GM18861 (cell line): ENCODE results near the gene SPOCD1.

Source experiments
- ATAC-seq: cut with Tn5 transposase; IDR thresholded peaks from one replicate; pipeline ENCODE4 v1.9.1; 2021; ENCODE audit not compliant: unreplicated experiment

Gene SPOCD1

DNA sequence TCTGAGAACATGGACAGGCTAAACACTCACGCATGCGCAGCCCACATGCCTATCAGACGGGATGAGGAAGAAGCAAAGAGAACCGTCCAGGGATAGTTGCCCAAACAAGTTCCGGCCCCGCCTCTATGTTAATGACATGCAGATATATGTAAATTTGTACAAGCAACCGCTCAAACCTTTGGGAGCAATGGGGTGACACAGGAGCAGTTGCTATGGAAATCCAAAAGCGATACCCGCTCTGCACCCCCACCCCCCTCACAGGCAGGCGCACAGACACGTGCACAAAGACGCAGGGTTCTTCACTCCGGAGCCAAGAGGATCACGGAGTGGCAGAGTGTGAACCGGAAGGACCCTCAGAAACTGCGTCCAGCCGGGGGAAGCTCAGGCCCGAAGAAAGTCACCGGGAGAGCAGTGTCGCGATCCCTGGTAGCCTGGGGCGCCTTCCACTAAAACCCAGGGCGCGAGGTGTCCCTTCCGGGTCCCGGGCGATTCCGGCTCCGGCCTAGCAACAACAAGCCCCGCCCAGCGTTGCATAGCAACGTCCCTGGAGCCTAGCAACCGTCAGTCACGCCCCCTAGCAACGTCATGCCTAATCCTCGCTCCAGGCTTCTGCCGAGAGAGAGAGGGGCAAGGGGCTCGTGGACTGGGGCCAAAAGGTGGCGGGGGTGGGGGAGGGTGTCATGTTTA, 27.5 kb downstream of the SPOCD1 start:
- no peak for ATAC-seq

DNA sequence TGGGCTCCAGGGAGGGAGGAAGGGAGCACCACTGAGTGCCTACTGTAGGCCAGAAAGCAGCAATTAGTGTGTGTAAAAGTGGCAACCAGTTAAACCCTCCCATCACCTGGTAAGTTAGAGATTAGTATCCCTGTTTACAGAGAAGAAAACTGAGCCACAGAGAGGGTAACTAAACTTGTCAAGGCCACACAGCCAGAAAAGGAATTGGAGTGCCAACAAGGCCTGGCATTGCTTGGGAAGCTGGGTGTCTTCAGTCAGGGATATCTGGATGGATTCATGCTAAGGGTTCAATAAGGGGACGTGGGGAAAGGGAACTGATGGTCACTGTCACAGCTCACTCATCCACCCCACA, 28.1 kb downstream of the SPOCD1 start:
- ATAC-seq = no peak

DNA sequence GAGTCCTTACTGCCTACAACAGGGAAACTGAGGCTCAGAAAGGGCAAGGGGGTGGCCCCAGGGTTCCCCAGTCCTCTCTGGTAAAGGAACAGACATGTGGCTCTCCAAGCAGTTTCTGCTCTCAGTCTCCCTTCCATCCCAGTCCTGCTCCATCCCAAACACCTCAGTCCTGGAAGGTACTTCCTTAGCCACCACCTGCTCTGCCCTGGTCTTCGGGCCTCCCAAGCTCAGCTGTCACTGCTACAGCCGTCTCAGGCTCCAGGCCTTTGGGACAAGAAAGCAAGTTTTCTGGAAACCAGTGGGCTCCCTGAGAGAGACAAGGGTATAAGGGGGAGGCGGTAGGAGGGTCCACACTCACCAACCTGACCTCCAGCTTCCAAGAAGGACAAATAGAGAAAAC, 28.6 kb downstream of the SPOCD1 start:
- ATAC-seq = no peak

DNA sequence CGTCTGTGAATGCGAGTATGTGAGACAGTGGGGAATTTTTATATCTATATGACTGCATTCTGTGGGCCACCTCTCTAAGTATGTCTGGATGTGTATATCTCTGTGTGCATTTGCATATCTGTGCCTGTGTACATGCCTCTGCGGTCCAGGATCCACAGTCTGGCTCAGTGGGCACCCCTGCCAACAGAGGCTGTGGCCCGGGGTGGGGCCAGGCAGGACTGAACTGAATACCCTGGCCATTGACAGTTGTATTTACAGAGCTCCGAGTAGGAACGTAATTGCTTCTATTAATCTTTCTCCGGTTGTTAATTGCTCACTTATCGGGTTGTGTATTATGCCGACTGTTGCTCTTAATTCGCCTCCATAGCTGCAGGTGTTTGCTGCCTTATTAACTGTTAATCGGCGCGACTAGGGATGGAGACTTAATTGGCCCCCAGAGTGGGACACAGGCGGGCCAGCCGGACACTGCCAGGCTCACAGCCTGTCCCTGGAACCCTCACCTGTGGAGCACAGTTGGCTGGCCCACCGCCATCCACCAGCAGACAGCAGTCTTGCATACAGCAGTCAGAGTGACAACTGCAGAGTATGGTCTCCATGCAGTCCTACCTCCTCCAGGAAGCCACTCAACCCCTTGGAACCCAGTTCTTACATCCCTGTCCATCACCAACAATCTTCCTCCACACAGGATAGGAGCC, 29.3 kb downstream of the SPOCD1 start:
- ATAC-seq = no peak

DNA sequence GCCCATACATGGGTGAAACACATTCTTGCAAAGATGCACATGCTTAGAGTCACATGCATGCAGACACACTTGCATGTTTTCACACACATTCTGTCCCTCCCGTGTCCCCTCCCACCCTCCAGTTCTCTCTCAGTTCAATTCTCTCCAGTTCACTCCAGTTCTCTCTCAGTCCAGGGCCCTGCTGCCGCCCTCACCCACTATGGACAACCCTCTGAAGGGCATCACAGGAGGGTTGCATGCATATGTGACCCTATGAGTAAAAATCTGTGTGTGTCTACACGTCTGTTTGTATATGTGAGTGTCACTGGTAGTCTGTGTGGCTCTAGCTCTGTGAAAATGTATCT, 29.9 kb downstream of the SPOCD1 start:
- no peak for ATAC-seq

DNA sequence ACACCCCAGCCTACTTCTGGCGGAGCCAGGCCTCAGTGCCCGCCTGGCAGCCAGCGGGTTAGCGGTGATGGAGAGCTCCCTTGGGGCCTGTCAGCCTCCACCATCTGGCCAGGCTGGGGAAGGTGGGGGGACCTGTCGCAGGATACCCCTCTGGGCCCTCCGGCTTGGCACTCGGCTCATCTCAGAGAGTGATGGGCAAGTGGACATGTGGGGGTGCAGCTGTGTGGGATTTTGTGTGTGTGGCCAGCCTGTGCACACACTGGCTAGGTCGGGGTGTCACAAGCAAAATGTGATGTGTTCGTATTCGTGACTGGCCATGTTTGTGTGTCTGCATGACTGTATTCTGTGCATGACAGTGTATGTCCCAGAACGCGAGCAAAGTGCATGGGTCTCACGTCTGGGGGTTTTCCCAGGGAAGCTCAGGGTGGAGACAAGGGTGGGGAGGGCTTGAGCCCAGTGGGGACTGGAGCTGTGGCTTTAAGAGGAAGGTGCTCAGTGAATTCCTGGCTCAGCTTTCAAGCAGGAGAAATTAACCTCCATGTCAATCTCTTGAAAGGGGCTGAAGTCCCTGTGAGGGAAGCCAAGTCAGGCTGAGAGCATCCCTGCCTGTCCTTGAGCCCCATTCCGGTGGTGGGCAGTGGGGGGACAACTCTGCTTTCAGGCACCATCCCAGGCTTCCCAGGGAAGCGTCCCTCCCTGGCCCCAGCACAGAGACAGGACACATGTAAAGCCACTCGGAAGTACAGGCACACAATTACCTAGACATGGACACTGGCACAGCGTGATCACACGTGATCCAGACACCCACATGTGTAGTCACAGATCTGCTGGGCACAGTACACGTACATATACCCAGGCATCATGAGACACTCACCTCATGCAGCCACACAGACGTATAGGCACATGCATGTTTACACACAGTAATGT, 30.5 kb downstream of the SPOCD1 start:
- ATAC-seq = no peak

DNA sequence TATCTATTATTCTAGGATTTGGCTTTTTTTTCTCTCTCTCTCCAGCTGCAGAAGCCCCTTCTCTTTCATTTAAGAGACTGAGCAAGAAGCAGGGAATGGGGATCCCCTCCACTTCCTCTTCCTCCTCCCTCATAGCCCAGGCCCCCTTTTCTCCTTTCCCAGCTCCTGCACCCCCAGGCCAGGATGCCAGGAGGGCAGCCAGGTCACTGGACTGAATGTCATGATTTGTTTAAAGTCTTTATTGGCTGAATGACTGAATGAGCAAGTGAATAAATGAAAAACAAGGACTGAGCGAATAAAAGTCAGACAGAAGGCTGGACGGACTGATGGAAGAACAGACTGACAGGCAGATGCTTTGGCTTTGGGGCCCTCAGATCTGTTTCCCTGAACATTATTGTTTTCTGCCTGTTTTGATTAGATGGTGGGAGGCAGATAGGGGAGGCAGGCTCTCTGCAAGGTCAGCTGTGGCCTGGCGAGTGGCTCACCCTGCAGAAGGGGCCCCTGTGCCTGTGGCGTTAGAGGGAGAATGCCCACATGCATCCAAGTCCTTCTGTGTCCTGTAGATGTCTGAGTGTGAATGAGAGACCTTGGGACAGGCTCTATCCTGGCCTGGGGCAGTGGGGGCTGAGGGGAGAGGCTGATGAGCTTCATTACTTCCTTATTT, 31.3 kb downstream of the SPOCD1 start:
- ATAC-seq = no peak

DNA sequence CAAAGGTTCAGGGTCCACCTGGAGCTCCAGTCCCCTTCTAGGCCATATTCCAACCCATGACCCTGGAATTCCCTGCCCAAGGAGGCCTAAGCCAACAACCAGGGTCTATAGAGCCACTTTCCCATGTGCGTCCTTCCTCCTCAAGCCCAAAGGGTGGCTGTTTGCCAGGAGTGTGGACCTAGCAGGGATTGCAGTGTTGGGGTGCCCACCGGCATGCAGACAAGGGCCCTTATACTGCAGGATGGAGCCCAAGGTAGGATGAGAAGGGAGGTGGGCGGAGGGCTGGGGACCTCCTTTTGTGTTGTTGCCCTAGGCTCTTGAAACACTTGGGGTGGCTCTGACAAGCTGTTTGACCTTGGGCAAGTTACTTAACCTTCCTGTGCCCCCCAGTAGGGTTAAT, 32.0 kb downstream of the SPOCD1 start:
- no peak for ATAC-seq

DNA sequence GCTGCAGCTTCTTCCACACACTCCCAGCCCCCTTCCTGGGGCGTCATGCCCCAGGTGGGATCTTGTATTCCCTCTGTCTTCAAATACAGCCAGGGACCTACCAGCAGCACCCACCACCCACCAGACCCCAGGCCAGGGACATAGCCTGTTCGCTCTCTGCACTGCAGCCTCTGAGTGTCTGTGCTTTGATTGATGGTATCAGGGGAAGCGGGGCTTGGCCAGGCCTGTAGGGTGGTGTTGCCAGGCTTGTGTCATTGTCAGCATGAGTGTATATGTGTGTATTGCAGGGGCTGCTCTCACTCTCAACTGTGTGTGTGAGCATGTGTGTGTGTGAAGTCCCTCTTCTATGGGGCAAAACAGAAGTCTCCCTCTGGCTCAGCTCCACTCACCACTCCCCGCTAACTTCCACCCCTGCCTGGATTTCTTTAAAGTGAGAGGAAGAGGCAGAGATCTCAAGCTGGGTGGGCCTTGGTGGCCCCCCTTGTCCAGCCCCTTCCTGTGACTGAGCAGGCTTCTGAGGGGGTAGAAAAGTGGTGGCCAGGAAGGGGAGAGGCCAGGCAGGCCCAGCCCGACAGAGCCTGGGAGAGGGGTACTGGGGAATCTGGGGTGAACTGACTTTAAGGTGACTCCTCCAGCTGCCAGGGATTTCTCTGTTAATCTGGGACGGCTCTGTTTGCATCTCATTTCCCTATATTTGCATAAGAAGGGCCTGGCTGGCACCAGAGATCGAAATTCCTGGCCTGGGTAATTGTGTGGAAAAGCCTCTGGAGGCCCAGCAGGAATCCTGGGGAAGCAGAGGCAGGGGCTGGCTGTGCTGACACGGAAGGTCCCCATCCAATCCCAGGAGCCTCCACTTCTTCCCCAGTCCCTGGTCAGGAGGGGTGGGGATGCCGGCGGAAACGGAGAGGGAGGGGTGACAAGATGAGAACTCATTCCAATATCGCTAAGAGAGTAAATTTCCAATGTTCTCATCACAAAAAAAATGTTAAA, 33.1 kb downstream of the SPOCD1 start:
- ATAC-seq = no peak

DNA sequence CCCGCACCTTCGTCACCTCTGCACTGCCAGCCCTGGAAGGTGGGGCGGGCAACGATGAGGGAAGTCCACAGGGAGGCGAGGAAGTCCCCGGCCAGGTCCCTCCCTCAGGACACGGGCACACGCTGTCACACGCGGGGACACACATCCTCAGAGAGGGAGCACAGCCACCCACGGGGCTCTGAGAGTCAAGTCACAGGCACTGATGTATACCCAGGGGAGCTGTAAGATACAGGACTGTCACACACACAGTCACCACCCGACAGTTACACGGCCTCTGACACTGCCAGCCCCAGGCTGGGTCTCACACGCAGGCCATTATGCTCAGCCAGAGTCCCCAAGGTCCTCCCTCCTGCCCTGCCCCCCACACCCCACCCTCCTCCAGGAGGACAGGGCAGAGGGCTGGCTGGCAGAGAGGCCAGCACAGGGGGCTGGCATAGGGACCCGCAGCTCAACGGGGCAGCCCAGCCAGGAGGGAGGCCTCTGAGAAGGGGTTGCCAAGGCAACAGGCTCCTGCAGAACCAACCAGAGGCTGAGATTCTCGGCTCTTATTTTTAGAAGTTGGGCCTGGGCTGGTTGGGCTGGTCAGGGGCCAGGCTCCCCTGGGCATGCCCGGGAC, 34.0 kb downstream of the SPOCD1 start:
- ATAC-seq = no peak

DNA sequence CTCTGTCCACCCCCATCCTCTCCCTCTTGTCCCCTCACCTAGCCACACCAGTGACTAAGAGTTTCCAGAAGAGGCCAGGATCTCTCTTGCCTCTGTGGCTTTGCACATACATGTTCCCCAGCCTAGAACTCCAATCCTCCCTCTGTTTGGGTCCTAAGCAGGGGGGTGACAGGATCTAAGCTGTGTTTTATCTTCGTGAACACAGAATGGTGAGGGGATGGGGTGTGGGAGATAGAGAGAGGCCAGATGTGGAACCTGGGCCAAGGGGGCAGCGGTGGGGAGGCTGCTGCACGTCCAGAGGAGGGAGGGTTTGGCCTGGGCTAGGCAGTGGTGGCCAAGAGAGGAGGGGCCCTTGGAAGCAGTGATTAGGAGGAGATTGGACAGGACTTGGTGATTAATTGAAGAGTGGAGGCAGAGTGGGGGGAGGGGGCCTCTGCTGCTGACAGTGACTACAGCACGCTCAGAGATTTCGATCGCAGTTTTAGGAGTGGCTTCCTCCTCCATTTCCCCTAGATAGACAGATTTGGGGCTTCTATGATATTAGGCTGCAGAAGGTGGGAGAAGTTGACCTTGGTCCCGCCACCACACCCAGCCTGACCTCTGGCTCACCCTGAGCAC, 34.6 kb downstream of the SPOCD1 start:
- ATAC-seq = no peak

DNA sequence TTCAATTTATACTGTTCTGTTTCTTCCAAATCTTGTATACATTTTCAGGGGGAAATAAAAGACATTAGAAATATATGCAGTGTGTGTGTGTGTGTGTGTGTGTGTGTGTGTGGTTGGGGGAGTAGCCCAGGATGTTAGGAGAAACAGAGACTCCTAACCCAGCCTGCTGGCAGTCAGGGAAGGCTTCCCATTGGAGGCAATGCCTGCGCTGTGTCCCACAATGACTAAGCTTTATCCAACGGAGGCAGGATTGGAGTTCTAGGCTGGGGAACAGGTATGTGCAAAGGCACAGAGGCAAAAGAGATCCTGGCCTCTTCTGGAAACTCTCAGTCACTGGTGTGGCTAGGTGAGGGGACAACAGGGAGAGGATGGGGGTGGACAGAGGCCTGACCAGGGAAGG, 35.2 kb downstream of the SPOCD1 start:
- no peak for ATAC-seq

DNA sequence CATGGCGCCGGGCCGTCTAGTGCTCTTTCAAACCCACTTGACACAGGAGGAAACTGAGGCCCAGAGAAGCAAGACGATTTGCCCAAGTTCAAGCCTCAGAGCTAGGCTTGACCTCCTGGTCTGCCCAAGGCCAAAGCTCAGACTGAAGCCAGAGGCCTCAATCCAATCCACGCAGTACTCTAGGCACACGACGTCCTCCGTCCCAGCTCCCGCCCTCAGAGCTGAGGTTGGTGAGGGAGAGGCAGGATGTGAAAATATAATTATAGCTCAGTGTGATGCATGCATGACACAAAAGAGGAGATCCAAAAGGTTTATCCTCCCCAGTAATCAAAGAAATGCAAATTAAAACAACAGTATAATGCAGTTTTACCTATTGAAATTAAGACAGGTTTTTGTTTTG, 36.1 kb downstream of the SPOCD1 start:
- ATAC-seq = no peak

DNA sequence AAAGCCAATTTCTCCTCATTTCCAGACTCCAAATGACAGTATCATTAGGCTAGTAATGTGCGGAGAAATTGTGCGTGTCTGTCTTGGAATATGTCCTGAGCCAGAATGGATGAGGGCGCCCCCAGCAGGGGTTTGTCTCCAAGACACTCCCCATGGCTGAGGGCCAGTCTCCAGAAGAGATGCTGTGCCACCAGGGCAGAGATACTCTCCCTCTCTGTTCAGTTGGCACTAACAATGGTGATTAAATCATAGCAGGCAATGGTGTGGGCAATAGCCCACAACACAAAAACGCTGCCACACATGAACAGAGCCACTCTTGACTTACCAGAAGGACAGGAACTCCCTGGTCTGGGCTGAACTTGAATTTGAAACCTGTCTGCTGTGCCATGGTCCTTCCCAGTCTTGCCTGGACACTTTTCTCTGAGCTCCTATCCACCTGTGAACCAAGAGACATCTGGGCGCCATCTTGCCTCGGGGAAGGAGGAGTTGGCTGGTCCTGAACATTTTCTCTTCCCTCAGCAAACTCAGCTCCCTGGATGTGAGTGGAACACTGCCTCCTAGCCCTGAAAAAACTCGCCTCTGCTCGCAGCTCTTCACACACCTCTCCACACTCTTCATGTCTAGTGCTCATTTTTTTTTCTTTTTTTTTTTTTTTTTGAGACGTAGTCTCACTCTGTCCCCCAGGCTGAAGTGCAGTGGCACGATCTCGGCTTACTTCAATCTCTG, 36.9 kb downstream of the SPOCD1 start:
- no peak for ATAC-seq

DNA sequence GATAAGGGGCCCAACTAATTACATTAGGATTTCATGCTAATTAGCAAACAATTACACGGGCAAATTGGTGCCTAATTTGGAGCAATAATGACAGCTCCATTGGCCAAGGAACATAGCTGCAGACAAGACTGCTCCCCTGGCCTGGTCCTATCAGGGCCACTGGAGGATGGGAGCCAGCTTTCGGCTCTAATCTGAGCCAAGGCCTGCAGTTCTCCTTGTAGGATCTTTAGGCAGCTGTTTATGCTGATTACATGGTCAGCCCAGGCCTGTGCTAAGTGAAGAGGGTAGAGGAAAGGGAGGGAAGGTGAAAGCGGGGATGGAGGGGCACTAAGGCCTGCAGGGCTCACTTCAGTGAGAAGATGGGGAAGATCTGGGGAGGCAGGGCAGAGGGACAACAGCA, 39.3 kb downstream of the SPOCD1 start:
- ATAC-seq = no peak

DNA sequence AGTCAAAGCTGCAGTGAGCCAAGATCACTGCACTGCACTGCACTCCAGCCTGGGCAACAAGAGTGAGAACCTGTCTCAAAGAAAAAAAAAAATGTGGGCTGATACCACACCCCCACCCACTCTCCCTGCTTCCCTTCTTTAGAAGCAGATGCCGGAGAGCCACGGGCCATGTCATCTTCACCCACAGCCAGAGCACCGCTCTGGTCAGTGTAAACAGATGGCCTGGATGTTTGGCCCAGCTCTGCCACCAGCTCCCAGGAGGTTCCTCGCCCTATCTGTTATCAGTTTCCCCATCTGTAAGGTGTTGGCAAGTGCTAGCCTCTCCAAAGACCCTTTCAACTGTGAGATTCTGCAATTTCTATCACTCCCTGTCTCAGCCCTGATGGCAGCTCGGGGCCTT, 39.8 kb downstream of the SPOCD1 start:
- ATAC-seq = no peak

DNA sequence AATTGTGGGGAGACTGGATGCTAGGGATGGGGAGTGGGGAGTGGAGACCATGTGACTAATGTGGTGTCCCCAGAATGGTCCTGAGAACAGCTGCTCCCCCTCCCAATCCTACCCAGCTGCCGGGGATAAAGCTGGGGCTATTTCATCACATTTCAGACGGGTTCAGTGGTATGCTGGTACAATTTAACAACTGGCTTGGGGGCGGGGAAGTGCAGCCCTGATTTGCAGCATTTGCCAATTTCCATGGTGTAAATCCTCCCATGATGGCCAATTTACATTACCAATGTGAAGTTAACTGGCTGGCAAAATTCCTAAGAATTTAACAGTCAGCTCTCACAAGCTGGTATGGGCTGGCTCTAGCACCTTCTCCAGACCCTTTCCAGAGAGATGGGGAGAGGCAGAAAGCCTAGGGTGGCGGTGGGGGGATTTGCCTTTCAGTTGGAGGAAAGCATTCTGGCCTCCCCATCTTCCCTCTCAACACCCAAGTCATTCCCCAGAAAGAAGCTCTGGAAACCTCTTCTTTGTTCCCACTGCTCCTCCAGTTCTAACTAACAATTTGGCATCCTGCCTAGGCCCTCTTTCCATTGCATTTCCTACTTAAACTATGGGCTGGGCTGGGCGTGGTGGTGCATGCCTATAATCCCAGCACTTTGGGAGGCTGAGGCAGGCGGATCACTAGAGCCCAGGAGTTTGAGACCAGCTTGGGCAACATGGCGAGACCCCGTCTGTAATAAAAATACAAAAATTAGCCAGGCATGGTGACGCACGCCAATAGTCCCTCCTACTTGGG, 40.4 kb downstream of the SPOCD1 start:
- no peak for ATAC-seq

DNA sequence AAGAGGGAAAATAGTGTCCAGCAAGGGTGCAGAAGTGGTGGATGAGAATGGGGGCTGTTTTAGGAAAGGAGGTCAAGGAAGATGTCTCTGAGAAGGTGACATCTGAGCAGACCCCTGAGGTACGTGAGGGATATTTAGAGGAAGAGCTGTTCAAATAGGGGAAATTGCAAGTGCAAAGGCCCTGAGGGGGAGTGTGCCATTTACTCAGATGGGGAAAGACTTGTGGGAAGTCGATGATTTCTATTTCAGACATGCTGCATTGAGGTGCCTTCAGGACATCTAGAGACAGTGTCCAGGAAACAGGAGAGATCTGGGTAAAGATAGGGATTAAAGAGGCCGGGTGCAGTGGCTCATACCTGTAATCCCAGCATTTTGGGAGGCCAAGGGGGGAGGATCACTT, 41.3 kb downstream of the SPOCD1 start:
- no peak for ATAC-seq
